T-helper 1 cell (primary cell): ENCODE results near the gene ALDOA.
"Not testable (repeated sequence)": the region's sequence is repeated elsewhere in the genome, so short reads cannot be mapped to it uniquely, and the experiment has no call there.

ENCODE experiments used
- DNase-seq, 5 donors: peaks; one replicate each; pipeline ENCODE4 v3.0.0-alpha.2; 2012 to 2020

Gene ALDOA

DNA sequence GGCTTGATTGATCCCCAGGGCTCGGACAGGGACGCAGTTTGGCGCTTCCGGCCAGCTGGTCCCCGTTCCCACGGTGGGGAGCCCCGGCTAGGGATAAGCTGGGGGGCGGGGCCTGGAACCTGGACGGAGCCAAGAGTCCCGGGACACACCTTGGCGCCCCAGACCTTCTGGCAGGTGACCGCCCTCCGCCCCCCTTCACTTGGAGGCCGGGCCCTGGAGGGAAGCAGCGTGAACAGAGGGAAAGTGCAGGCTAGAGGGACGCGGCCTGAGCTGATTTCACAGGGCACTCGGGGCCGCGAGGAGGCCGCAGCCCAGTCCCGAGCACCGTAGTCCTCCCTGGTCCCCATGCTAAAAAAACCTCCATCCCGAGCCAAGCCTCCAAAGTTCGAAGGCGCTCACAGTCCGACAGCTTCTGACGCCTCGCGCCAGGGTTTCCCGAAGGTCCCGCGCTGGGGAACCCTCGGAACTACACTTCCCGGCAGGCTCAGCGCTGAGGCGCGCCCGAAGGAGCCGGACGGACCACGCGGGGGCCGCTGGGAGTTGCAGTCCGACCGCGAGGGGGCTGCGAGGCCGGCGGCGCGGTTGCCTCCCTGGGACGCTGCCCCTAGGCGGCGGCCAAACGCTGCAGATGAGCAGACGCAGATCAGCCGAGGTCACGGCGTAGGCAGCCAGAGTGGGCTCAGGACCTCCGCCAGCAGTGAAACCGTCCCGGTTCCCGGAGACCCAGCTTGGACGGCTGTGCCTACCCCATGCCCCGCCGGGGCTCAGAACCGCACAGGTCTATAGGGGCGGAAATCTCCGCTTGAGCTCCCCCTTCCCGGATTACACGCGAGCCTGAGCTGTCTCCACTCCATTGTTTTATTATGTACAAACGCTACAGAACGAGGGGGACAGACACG lies 26.2 kb downstream of the ALDOA start, which contains the start of gene TBX6:
TSS of gene TBX6 (minus strand) at position 451 of the 899 bp plus-strand sequence. CDS start 731 bp downstream, outside the sequence.
- peak; percentile 85 to 94 (median 88) for DNase-seq

DNA sequence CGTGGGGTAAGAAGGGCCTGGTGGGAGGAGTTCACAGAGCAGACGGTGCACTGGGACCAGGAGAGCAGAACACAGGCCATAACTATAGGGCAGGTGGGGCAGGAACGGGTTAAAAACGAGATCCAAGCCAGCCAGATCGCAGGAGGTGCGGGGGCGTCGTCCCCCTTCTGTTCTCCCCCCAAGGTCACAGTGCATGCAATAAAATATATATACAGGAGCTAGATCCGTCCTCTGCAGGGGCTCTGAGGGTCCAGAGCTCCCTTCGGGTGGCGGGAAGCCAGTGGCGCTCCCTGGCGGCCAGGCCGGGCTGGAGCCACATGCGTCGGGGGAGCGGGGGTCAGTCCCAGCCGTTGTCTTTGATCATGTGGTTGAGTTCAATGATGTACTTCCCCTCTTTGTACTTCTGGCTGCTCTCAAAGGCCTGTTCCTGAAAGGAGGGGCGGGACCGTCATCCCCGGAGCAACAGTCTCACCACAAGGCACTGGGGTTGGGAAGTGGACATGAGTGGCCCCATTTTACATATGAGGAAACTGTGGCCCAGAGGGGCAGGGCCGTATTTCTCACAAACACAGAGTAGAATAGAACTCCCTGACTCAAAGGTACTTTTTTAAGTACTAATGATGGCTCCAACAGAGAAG lies 26.9 kb downstream of the ALDOA start:
- peak; percentile 39 to 85 (median 52) for DNase-seq

DNA sequence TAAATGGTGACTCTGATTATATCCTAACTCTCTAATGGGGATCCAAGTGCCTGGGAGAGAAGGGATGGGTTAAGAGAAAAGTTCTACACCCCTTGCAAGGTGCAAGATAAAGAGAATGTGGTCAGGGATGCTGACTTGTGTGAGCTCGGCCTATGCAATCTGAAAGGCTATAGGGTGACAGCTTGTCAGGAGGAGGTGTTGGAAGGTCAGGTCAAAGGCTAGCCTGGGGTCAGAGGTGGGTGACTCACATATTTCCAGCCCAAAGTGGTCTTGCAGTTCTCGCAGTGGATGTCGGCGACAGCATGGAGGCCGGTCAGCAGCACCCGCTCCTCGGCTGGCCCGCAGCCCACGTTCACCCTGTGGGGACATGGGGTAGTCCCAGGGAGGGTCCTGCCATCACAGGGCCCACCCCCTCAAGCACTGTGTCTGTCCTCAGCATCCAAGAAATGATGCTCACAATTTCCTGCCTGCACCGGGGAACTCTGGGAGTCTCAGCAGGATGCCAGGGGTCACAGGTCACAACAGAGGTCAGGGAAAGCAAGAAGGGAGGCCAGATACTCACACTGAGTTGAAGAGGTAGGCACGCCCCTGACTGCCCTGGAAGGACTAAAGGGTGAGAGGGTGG lies 29.1 kb downstream of the ALDOA start:
- DNase-seq, result no peak

DNA sequence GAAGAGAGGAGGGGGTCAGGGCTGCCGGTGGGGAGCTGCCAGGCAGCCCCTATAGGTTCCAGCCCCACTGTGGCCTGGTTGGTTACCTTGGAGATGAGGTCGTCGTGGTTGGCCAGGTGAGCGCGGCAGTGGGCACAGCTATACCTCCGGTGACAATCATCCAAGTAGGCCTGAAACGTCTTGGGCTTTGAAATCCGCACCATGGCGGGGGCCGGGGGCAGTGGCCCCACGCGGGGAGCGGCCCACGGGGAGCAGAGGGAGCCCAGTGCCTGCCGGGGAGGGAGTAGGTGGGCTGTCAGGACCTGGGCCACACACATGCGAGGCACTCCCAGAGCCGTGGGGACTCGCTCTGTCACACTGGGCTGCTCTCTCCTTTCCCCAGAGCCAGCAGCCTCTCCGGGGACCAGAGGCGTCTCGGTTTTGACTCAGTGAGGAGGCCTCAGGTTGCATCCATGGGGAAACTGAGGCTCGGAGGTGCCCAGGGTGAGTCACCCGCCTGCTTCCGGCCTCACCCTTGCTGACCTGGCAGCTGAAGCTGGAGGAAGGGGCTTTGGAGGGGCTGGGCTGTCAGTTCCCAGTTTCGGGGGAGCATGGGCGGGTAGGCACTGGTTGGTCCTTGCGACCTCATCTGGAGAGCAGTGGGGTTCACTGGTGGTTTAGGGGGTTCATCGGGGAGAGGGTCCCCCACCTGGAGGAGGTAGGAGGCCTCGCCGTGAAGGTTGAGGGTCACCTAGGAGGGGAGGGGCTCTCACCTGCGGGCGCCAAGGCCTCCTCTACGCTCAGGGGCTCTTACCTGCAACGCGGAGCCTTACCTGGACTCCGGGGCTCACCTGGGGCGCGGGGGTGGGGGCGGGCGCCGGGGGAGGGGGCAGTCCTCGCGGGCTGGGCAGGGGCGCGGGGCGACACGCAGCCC lies 29.9 kb downstream of the ALDOA start:
- peak in 1 of 5 donors; percentile 12 for DNase-seq

DNA sequence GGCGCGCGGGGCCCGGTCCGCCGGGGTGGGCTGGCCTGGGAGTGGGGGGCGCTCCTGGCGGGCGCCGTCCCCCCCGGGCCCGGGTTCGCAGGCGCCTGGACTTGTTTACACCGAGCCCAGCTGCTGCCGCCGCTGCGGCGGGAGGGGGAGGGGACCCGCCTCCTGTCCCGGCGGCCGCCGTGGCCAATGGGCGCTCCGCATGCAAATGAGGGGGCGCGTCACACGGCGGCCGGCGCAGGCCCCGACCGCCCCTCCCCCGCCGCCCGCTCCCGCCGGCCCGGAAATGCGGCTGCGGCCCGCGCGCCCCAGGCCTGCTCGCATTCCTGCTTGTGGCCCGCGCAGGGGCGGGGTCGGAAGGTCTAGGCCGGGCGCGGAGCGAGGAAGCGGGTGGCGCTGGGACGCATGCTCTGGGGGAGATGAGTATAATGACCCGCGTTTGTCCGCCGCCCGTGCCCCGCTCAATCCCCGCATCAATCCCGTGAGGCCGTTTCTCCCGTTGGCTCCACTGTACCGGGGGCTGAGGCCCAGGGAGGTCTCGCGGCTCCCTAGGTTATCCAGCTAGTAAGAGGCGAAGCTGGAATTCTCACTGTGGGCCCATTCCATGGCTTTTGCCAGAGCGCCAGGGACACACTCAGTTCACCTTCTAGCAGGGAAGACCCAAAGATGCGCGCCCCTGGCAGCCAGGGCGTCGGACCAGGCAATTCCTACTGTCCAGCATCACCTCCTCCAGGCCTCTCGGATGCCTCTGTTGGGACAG lies 30.7 kb downstream of the ALDOA start, which contains the start of gene YPEL3:
TSS of gene YPEL3 (minus strand) at position 109 of the 757 bp plus-strand sequence. CDS start 731 bp downstream, outside the sequence.
- DNase-seq, result peak; percentile 82 to 93 (median 86)

DNA sequence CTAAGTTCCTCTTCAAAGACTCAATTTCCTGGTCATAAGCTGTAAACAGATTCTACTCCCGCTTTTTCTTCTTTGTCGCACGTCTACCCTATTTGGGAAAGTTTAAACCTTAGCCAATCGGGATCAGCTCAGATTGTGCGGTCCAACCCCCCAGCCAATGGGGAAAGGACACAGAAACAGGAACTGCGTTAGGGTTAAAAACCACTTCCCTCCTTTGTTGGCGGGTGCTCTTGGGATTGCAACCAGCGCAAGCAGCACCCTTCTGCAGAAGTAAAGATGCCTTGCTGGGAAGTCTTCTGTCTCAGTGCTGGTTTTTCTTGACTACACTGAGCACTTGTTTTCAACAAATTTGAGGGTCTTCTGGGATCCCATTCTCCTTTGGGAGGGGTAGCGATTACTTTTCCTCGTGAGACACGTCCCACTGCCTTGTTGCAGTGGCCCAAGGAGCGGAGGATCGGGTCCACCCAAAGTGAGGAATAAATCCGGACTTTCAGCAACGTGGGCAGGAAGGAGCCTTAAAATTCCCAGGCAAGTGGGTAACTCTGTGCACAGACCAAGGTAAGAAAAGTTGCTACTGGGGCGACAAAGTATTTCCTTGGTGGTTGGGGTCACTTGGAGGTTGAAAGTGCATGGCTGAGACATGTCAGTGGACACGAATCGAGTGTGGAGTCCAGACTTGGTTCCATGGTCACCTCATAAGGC lies 31.5 kb downstream of the ALDOA start:
- DNase-seq, result no peak

DNA sequence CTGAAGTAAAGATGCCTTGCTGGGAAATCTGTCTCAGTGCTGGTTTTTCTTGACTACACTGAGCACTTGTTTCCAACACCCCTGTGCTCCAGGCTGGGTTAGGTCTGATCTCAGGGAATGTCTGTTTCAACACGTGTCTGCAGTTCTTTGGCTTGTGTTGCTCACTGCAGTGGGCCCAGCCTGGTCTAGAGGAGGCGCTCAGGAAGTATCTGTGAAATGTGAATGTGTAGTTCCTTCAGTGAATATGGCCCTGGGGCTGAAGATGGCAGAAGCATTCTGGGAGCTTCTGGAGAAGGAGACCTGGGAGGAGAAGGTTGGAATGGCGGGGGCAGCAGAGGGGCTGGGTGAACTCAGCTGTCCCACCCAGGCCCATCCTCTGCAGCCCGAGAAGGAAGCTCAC lies 38.5 kb downstream of the ALDOA start:
- no peak for DNase-seq

DNA sequence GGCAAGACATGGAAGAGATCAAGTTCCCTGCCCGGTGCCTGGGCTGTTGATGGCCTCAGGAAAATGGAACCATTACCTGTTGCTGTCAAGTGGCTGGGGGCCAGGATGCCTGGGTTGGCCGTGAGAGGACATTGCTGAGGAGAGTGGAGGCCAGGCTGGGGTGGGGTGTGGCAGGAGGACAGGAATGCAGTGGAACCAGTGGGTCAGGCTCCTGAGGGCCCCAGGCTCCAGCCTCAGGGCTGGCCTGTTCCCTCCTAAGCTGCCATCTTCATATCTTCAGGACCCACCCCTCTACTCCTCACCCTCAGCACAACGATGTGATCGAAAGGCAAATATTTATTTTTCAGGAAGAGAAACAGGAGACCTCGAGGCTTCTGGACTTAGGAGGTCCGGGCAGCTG lies 38.9 kb downstream of the ALDOA start:
- no peak for DNase-seq

DNA sequence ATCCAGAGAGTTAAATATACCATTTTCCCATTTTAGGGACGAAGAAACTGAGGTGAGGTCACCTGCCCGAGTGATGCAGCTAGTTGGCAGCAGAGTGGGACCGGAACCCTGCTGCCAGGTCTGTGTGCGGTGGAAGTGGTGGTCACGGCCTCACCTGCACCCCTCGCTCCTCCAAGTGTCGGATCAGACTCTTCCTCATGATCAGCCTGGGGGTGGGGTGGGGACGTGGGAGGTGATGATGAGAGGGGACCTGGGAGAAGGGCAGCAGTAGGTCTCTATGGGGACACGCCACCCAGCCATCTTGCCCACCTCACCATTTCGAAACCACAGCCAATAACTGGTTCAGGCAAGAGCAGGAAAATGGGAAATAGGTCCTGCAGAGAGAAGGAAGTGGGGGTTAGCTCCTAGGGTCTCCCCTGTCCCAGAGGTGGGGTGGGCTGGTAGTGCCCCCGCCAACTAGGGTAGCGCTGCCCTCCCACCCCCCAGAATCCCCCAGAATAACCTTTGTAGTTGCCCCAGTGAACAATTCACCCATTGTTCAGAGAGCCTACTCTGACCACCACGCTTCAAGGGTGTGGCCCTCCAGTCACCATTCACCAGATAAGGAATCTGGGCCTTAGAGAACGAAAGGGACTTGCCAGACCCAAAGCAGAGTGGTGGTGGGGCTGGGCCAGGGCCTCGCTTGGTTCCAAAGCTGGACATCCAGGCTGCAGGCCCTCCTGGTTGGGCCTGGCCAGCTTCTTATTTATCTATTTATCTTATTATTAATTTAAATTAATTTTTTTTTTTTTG lies 42.7 kb downstream of the ALDOA start:
- DNase-seq, result no peak

DNA sequence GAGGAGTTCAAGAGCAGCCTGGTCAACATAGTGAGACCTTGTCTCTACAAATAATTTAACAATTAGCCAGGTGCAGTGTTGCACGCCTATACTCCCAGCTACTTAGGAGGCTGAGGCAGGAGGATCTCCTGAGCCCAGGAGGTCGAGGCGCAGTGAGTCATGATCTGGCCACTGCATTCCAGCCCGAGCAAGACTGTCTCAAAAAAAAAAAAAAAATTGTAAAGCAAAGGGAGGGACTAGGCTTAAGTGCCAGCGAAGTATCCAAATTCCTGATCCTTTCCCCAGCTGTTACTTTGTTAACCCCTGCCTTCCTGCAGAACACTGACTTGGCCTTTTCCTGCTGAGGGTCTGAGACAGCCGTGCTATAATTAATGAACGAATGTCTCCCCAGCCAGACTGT lies 45.1 kb downstream of the ALDOA start:
- DNase-seq, result no peak

DNA sequence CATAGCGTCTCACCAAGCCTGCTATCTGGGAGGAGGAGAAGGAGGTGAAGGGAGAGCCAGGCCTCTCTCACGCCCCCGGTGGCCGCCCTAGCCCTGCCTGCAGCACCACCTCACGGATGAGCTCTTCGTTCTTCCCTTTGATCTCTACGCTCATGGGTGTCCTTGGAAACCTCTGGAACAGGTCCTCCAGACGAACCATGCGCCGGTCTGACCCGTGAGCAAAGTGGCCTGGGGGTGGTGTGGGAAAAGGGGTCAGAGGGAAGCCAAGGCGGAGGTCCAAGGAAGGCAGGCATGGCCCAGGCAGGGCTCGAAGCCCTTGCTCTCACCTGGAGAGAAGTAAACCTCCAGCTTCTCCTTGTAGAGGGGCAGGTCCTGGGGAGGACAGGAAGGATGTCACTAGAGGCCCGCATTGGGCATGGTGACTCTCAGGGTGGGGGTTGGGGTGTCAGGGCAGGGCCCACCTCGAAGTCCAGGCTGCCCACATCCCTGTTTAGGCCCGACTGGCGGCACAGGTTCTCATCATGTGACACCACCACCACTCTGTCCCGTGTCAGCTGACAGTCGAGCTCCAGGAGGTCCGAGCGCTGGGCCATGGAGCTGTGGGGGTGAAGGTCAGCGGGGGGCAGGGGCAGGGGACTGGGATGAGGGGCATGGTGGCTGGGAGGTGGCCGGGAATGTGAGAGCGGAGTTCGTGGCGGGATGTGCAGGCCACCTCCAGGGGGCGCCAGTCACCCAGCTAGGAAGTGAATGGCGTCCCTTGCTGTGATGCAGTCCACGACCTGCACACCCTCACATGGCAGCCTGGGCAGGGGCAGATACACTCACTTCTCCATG lies 46.9 kb downstream of the ALDOA start:
- DNase-seq, result peak in 3 of 5 donors; percentile 43 to 67 (median 46)

DNA sequence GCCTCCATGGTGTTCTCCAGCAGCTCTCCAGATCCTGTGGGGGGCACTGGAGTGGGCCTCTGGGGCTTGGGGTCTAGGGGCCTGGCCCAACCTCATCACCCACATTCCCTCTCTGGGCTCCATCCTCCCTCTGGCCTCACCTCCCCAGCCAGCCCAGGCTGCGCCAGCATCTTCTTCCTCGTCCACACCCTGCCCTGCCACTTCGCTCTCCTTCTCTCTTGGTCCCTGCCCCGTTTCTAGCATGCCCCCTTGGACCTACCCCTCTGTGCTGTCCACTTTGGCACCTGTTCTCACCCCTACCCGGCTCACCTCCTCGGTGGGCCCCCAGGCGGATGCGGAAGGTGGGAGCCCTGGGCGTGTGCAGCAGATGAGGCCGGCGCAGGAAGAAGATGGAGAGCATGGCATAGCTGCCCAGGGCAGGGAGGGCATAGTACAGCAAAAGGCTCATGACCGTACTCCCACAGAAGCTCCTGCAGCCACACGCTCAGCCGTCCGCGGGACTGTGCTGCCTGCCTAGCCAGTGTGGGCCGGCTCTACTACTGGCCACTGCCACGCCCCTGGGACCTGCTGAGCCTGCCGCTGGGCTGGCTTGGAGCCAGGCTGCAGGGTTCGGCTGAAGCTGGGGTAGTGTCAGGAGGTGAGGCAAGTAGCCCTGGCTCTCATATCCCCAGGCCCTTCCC lies 47.6 kb downstream of the ALDOA start, which contains the start of gene GDPD3:
TSS of gene GDPD3 (minus strand) at position 507 of the 680 bp plus-strand sequence. CDS start at position 448, 59 bp downstream.
- no peak for DNase-seq

DNA sequence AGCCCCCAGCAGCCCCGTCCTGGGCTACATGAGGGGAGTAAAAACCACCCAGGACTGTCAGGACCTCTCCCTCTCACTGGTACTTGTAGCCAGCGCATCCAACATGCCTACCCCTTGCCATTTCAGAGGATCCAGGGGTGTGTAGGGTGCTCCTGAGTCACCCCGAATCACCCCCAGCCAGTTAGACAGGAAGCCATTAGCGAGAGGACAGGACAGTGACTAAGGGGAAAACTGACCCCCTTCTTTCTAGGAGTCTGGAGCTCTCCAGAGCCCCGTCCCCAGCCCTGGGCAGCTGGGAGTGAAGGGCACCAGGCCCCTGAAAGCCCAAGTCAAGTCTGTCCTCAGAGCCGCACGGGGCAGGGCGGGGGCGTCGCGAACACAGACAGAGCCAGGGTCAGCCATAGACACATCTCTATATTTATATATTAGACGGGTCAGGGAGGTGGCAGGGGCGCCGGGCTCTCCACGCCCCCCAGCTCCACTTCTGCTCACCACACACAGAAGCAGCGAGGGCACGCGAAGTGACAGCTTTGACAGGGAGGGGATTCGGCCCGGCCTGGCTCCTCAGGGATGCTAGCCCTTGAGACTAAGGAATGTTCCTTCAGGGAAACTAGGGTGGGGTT lies 48.3 kb downstream of the ALDOA start:
- no peak for DNase-seq

DNA sequence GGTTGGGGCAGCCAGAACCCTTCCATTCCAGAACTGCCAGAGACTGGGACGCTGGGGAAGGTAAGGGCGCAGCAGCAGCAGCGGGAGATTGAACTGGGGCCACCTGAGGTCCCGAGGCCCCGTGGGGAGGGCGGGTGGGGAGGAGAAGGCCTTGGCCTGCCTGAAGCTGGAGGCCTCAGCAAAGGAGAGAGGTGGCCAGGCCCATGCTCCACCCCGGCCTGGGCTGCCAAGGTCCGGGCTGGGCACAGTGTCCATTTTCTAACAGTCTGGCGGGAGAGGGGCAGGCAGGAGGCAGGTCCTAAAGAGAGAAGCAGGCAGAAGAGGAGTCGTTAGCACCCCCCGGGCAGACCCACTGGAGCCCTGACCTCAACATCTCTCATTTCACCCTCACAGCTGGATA lies 48.9 kb downstream of the ALDOA start:
- DNase-seq, result no peak

DNA sequence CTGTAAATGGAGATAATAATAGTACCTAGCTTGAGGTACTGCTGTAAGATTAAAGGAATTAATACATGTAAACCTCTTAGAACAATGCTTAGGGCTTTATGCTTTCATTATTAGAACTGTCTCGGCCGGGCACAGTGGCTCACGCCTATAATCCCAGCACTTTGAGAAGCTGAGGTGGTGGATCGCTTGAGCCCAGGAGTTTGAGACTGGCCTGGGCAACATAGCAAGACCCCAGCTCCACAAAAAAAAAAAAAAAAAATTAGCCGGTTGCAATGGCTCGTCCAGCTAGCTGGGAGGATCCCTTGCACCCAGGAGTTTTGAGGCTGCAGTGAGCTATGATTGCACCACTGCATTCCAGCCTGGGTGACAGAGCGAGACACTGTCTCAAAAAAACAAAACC lies 49.3 kb downstream of the ALDOA start:
- DNase-seq, result not testable (repeated sequence)

DNA sequence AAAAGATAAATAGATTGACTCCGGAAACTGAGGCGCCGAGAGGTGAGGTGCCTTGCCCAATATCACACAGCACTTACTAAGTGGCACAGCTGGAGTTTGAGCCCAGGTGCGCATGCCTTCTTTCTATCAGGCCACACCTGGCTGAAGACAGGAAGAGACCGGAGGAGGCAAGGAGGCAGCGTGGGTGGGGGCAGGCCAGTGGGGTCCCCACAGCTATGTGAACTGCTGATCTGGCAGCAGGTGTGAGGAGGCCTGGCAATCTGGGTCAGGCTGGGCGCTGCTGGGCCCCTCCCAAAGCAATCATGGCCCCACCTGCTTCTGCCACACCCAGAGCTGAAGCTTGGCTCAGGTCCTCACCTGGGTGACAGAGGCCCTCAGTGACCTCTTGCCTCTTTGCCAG lies 49.7 kb downstream of the ALDOA start:
- no peak for DNase-seq

DNA sequence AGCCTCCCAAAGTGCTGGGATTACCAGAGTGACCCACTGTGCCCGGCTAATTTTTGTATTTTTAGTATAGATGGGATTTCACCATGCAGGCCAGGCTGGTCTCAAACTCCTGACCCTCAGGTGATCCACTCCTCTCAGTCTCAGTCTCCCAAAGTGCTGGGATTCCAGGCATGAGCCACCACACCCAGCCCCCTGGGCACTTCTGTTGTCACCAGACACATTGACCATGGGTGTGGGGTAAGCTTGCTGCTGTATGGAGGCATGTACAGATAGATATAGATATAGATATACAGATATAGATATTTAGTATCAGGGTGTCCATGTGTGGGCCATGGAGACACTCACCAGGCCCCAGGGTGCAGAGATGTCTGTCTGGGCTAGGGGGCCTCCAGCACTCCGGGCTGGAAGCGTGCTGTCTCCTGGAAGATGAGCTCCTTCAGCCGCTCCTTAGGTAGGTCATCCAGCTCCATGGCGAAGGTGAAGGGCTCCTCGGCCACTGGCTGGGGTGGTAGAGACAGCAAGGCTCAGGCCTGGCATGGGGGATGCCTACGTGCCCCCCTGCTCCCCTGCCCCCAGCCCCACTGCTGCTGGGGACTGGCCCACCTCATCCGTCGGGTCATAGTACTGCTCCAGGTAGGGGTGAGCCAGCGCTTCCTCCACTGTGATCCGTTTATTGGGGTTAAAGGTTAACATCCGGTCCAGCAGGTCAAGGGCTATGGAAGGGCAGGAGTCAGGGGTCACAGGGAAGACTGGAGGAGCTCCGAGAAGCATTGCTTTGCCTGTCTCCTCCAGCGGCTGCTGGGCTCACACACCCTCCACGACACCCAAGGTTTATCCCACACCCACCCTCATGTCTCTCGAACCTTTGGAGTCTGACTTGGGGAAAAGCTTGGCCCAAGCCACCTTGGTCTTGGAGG lies 51.0 kb downstream of the ALDOA start:
- DNase-seq, result no peak
